CD4-positive, alpha-beta memory T cell (primary cell): Measurements from ENCODE around the gene HOXD8. TPM values are rescaled to one million over a fixed set of nuclear protein-coding genes. Genes with fewer than 3 reads are reported as not detected.
A peak's percentile ranks its signal among the peaks of the same experiment; 100 is the strongest.

Experiments
- CTCF ChIA-PET: fragments of 350-600 bp; sonication (Branson Sonifier 250); formaldehyde crosslinking; loops from one replicate; lab custom pipeline; 2021; ENCODE audit warnings: inconsistent platforms; ENCODE audit not compliant: partially characterized antibody; lab: Charles Lee
- POLR2A ChIA-PET: fragments of 350-600 bp; sonication (Branson Sonifier 250); formaldehyde crosslinking; loops from one replicate; lab custom pipeline; 2021; ENCODE audit not compliant: partially characterized antibody; lab: Charles Lee
- DNase-seq, 5 donors: peaks; one replicate each; pipeline versions ENCODE4 v3.0.0 to v3.0.0-alpha.2; 2020 to 2022; ENCODE audit warnings: mixed read lengths in 1 of 5
- H3K27ac ChIP-seq: one replicate; pipeline ENCODE4 v1.7.0; 2013; ENCODE audit warnings: low read depth, low read length
- H3K27me3 ChIP-seq: 2 replicates; pipeline ENCODE4 v1.7.0; 2013; ENCODE audit warnings: mild to moderate bottlenecking, low read length, moderate library complexity; ENCODE audit not compliant: insufficient read depth
- H3K36me3 ChIP-seq: 2 replicates; pipeline ENCODE4 v1.7.0; 2013; ENCODE audit warnings: mild to moderate bottlenecking, low read length, moderate library complexity; ENCODE audit not compliant: insufficient read depth
- H3K4me1 ChIP-seq: 2 replicates; pipeline ENCODE4 v1.7.0; 2013; ENCODE audit warnings: mild to moderate bottlenecking, low read length, moderate library complexity; ENCODE audit not compliant: insufficient read depth
- H3K4me3 ChIP-seq, 2 donors: one replicate each; pipeline ENCODE4 v1.7.0; 2013; ENCODE audit warnings: low read length in 2 of 2, mild to moderate bottlenecking in 1 of 2
- H3K9me3 ChIP-seq, 2 donors: one replicate each; pipeline ENCODE4 v1.7.0; 2013; ENCODE audit warnings: low read length in 2 of 2, control low read depth in 1 of 2; ENCODE audit not compliant: control insufficient read depth in 1 of 2
- H3K27ac Mint-ChIP-seq, 7 donors: one replicate each; pipeline ENCODE4 v1.8.0; 2020 to 2021; ENCODE audit warnings: mixed read lengths in 7 of 7, mild to moderate bottlenecking in 6 of 7, inconsistent platforms in 3 of 7, moderate library complexity in 3 of 7
- H3K27me3 Mint-ChIP-seq, 2 donors: one replicate each; pipeline ENCODE4 v1.8.0; 2020 to 2021; ENCODE audit warnings: mixed read lengths in 2 of 2
- H3K36me3 Mint-ChIP-seq, 2 donors: one replicate each; pipeline ENCODE4 v1.8.0; 2020 to 2021; ENCODE audit warnings: mixed read lengths in 2 of 2, inconsistent platforms in 1 of 2, mild to moderate bottlenecking in 1 of 2
- H3K4me1 Mint-ChIP-seq, 4 donors: one replicate each; pipeline ENCODE4 v1.8.0; 2020 to 2021; ENCODE audit warnings: mixed read lengths in 4 of 4, mild to moderate bottlenecking in 1 of 4
- H3K4me3 Mint-ChIP-seq, 8 donors: one replicate each; pipeline ENCODE4 v1.8.0; 2020 to 2021; ENCODE audit warnings: mixed read lengths in 8 of 8, mild to moderate bottlenecking in 7 of 8, moderate library complexity in 6 of 8, inconsistent platforms in 3 of 8
- H3K9me3 Mint-ChIP-seq, 8 donors: one replicate each; pipeline ENCODE4 v1.8.0; 2020 to 2021; ENCODE audit warnings: mixed read lengths in 8 of 8, mild to moderate bottlenecking in 5 of 8, inconsistent platforms in 3 of 8, moderate library complexity in 1 of 8
- intact Hi-C: fragments of 100-400 bp; cut with micrococcal nuclease; formaldehyde crosslinking; loops from one replicate; pipeline ENCODE4 v1.15.1; 2023
- polyA plus RNA-seq, 2 donors: library from polyadenylated mRNA; unstranded; fragments of 300-500 nt; fragmentation: Illumina TruSeq; gene quantifications; one replicate each; pipeline ENCODE4 v1.2.3, GENCODE V29; 2021
- total RNA-seq, 2 experiments: library from RNA; stranded (reverse); gene quantifications; one replicate each; pipeline ENCODE4 v1.2.3, GENCODE V29; 2021

Gene HOXD8
- total and polyA plus RNA-seq, 4 experiments from 2014 or later = not detected

GRCh38 chr2:176082824-176083751 lies 46.4 kb upstream of the HOXD8 start:
- DNase-seq = no peak
- intact Hi-C loops = no loop called here
- H3K27me3 Mint-ChIP-seq = peaks cover 60 to 68% of the 10 kb centered on the region in 2 donors
- Histone ChIP-seq H3K27ac (no peak overlapping the region), H3K4me3 (no peak overlapping the region), H3K4me1 (peaks cover 4% of the 10 kb centered on the region), H3K27me3 (peaks cover 91% of the 10 kb centered on the region), H3K9me3 (no peaks in the 10 kb centered on the region), H3K36me3 (no peaks in the 10 kb centered on the region)
- peaks cover 0 to 17% of the 10 kb centered on the region in 2 donors for H3K36me3 Mint-ChIP-seq
- peaks cover 3 to 84% (median 59%) of the 10 kb centered on the region in 8 donors for H3K9me3 Mint-ChIP-seq
- peaks cover 4 to 43% (median 13%) of the 10 kb centered on the region in 4 donors for H3K4me1 Mint-ChIP-seq
- ChIA-PET POLR2A (no interaction called here), CTCF (interaction anchor here (0.7 kb wide), 1 partner anchor 11 kb away, joined by 3 read pairs; no protein-coding TSS in a partner anchor)
- H3K27ac Mint-ChIP-seq = peak overlapping the region in 6 of 7 donors; percentile 13 to 96 (median 84)
- peak overlapping the region in 7 of 8 donors; percentile 36 to 74 (median 57) for H3K4me3 Mint-ChIP-seq

GRCh38 chr2:176083796-176084261 lies 45.7 kb upstream of the HOXD8 start, which contains the start of gene EVX2:
EVX2 (minus strand) TSS chr2:176083962; CDS start chr2:176083776, 186 bp downstream.
- H3K36me3 Mint-ChIP-seq = peaks cover 0 to 13% of the 10 kb centered on the region in 2 donors
- H3K27me3 Mint-ChIP-seq = peaks cover 58 to 66% of the 10 kb centered on the region in 2 donors
- Histone ChIP-seq H3K36me3 (no peaks in the 10 kb centered on the region), H3K27ac (no peak within 1 kb of the TSS), H3K4me3 (no peak within 1 kb of the TSS), H3K4me1 (peaks cover 9% of the 10 kb centered on the region), H3K9me3 (no peaks in the 10 kb centered on the region), H3K27me3 (peaks cover 91% of the 10 kb centered on the region)
- intact Hi-C loops = no loop called here
- peak within 1 kb of the TSS in 6 of 7 donors; percentile 53 to 96 (median 86) for H3K27ac Mint-ChIP-seq
- H3K4me3 Mint-ChIP-seq = peak within 1 kb of the TSS in 7 of 8 donors; percentile 36 to 78 (median 61)
- ChIA-PET POLR2A (no interaction called here), CTCF (no interaction called here)
- H3K9me3 Mint-ChIP-seq = peaks cover 0 to 80% (median 53%) of the 10 kb centered on the region in 8 donors
- peaks cover 4 to 44% (median 16%) of the 10 kb centered on the region in 4 donors for H3K4me1 Mint-ChIP-seq
- DNase-seq = peak in 1 of 5 donors; percentile 28

GRCh38 chr2:176084611-176085119 lies 44.8 kb upstream of the HOXD8 start:
- Mint-ChIP-seq H3K36me3 (peaks cover 0 to 15% of the 10 kb centered on the region in 2 donors), H3K9me3 (peaks cover 0 to 72% (median 51%) of the 10 kb centered on the region in 8 donors), H3K27ac (peak overlapping the region in 6 of 7 donors; percentile 39 to 96 (median 68)), H3K27me3 (peaks cover 60 to 65% of the 10 kb centered on the region in 2 donors), H3K4me3 (peak overlapping the region in 6 of 8 donors; percentile 22 to 78 (median 45)), H3K4me1 (peaks cover 1 to 42% (median 11%) of the 10 kb centered on the region in 4 donors)
- Histone ChIP-seq H3K27me3 (peaks cover 91% of the 10 kb centered on the region), H3K4me3 (no peak overlapping the region), H3K27ac (no peak overlapping the region), H3K9me3 (no peaks in the 10 kb centered on the region), H3K36me3 (no peaks in the 10 kb centered on the region), H3K4me1 (peaks cover 9% of the 10 kb centered on the region)
- POLR2A ChIA-PET = interaction anchor here (1.1 kb wide), 1 partner anchor 12 kb away, joined by 3 read pairs; no protein-coding TSS in a partner anchor
- DNase-seq = no peak
- CTCF ChIA-PET = interaction anchor here (1.6 kb wide), 1 partner anchor 12 kb away, joined by 7 read pairs; no protein-coding TSS in a partner anchor
- intact Hi-C loops = no loop called here

- H3K9me3 Mint-ChIP-seq = peaks cover 0 to 73% (median 52%) of the 10 kb centered on the region in 8 donors
- peaks cover 1 to 46% (median 11%) of the 10 kb centered on the region in 4 donors for H3K4me1 Mint-ChIP-seq
- no peaks in the 10 kb centered on the region for H3K9me3 ChIP-seq
- CTCF ChIA-PET = interaction anchor here (1.0 to 1.6 kb wide), 2 partner anchors 12 to 395 kb away, joined by 3 to 7 read pairs; no protein-coding TSS in a partner anchor
- no peak overlapping the region for H3K27ac ChIP-seq
- peaks cover 0 to 15% of the 10 kb centered on the region in 2 donors for H3K36me3 Mint-ChIP-seq
- peak in 1 of 5 donors; percentile 28 for DNase-seq
- H3K4me3 ChIP-seq = no peak overlapping the region
- H3K4me1 ChIP-seq = peaks cover 9% of the 10 kb centered on the region
- intact Hi-C loops = no loop called here
- H3K27me3 ChIP-seq = peaks cover 94% of the 10 kb centered on the region
- peak overlapping the region in 4 of 7 donors; percentile 18 to 91 (median 81) for H3K27ac Mint-ChIP-seq
- POLR2A ChIA-PET = interaction anchor here (1.1 to 1.2 kb wide), 2 partner anchors 11 to 25 kb away, joined by 3 read pairs; no protein-coding TSS in a partner anchor
- peak overlapping the region in 3 of 8 donors; percentile 5 to 50 (median 46) for H3K4me3 Mint-ChIP-seq
- no peaks in the 10 kb centered on the region for H3K36me3 ChIP-seq
- H3K27me3 Mint-ChIP-seq = peaks cover 62 to 71% of the 10 kb centered on the region in 2 donors
Measured at GRCh38 chr2:176085120-176085788, 44.3 kb upstream of the HOXD8 start.

GRCh38 chr2:176085861-176086771 lies 43.4 kb upstream of the HOXD8 start:
- Histone ChIP-seq H3K9me3 (no peaks in the 10 kb centered on the region), H3K27ac (no peak overlapping the region), H3K4me3 (no peak overlapping the region), H3K27me3 (peaks cover 96% of the 10 kb centered on the region), H3K4me1 (peaks cover 9% of the 10 kb centered on the region), H3K36me3 (no peaks in the 10 kb centered on the region)
- POLR2A ChIA-PET = interaction anchor here (1.1 to 1.2 kb wide), 2 partner anchors 10 to 24 kb away, joined by 3 read pairs; no protein-coding TSS in a partner anchor
- no peak for DNase-seq
- intact Hi-C loops = no loop called here
- Mint-ChIP-seq H3K4me3 (peak overlapping the region in 5 of 8 donors; percentile 5 to 36 (median 18)), H3K27me3 (peaks cover 67 to 78% of the 10 kb centered on the region in 2 donors), H3K9me3 (peaks cover 0 to 71% (median 52%) of the 10 kb centered on the region in 8 donors), H3K36me3 (peaks cover 0 to 13% of the 10 kb centered on the region in 2 donors), H3K27ac (peak overlapping the region in 6 of 7 donors; percentile 30 to 91 (median 58)), H3K4me1 (peaks cover 1 to 49% (median 10%) of the 10 kb centered on the region in 4 donors)
- CTCF ChIA-PET = interaction anchor here (1.0 to 1.6 kb wide), 2 partner anchors 11 to 396 kb away, joined by 3 to 7 read pairs; no protein-coding TSS in a partner anchor
